SK-N-SH (cell line): ENCODE results near the gene MAGEA8.
"Not testable (repeated sequence)": the region's sequence is repeated elsewhere in the genome, so short reads cannot be mapped to it uniquely, and the experiment has no call there.

Experiments
- EZH2phosphoT487 ChIP-seq: fragments of 200-600 bp; sonication (generic); IDR thresholded peaks from 2 replicates; pipeline ENCODE4 v1.6.1; 2017; ENCODE audit warnings: low read depth, mixed run types, mild to moderate bottlenecking, antibody characterized with exemption, moderate library complexity, borderline replicate concordance
- MXI1 ChIP-seq: IDR thresholded peaks from 2 replicates; pipeline ENCODE4 v1.6.1; 2012; ENCODE audit warnings: mild to moderate bottlenecking, low read depth, low read length, improper control_type of control experiment
- YY1 ChIP-seq: IDR thresholded peaks from 2 replicates; pipeline ENCODE4 v1.4.0; 2012; ENCODE audit warnings: low read depth, mild to moderate bottlenecking
- TF ChIP-seq, protein P1 (sequence below): fragments of 200-600 bp; sonication (generic); IDR thresholded peaks from 2 replicates; pipeline ENCODE4 v1.6.1; 2017; ENCODE audit warnings: antibody characterized with exemption, mild to moderate bottlenecking, moderate library complexity
- TF ChIP-seq, protein P2 (sequence below): IDR thresholded peaks from 2 replicates; pipeline ENCODE4 v1.4.0; 2012; ENCODE audit warnings: low read depth, borderline replicate concordance

DNA sequence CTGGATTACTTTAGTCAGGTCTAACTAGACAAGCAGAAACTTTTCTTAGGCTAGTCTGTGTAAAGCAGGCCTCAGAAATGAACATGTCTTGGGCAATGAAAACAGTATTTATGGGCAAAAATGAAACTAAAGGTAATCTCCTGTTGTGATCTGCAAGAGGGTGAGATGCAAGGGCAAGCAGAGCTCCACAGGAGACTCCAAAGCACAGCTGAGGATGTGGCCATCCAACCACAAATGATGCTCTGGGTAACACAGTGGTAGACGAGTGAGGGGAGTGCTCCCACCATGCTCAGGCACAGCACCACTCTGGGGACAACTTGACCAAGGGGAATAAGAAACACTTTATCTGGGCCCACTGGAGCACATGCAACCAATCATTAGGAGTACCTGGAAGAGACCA, 47.7 kb downstream of the MAGEA8 start:
- TF ChIP-seq, protein P1, sequence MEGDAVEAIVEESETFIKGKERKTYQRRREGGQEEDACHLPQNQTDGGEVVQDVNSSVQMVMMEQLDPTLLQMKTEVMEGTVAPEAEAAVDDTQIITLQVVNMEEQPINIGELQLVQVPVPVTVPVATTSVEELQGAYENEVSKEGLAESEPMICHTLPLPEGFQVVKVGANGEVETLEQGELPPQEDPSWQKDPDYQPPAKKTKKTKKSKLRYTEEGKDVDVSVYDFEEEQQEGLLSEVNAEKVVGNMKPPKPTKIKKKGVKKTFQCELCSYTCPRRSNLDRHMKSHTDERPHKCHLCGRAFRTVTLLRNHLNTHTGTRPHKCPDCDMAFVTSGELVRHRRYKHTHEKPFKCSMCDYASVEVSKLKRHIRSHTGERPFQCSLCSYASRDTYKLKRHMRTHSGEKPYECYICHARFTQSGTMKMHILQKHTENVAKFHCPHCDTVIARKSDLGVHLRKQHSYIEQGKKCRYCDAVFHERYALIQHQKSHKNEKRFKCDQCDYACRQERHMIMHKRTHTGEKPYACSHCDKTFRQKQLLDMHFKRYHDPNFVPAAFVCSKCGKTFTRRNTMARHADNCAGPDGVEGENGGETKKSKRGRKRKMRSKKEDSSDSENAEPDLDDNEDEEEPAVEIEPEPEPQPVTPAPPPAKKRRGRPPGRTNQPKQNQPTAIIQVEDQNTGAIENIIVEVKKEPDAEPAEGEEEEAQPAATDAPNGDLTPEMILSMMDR = not testable (repeated sequence)
- not testable (repeated sequence) for TF ChIP-seq YY1, EZH2phosphoT487, MXI1
- TF ChIP-seq, protein P2, sequence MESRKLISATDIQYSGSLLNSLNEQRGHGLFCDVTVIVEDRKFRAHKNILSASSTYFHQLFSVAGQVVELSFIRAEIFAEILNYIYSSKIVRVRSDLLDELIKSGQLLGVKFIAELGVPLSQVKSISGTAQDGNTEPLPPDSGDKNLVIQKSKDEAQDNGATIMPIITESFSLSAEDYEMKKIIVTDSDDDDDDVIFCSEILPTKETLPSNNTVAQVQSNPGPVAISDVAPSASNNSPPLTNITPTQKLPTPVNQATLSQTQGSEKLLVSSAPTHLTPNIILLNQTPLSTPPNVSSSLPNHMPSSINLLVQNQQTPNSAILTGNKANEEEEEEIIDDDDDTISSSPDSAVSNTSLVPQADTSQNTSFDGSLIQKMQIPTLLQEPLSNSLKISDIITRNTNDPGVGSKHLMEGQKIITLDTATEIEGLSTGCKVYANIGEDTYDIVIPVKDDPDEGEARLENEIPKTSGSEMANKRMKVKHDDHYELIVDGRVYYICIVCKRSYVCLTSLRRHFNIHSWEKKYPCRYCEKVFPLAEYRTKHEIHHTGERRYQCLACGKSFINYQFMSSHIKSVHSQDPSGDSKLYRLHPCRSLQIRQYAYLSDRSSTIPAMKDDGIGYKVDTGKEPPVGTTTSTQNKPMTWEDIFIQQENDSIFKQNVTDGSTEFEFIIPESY = not testable (repeated sequence)
